ENCODE data around the gene PTPRJ. TPM values are rescaled to one million over a fixed set of nuclear protein-coding genes. Genes with fewer than 3 reads are reported as not detected.

The PTPRJ gene
- 6.9 and 9.8 TPM in 2 replicates for total RNA-seq

GRCh38 chr11:47980088-47980906 lies at the start of gene PTPRJ:
PTPRJ (plus strand) TSS chr11:47980559; CDS start chr11:47980913, 354 bp downstream.

GRCh38 chr11:48216510-48216909 lies 236.2 kb downstream of the PTPRJ start, which contains the start of gene OR4B1:
OR4B1 (plus strand) TSS chr11:48216810; CDS start chr11:48216810, 0 bp downstream.

Other genes starting within 250 kb of the PTPRJ start
- gene FNBP4, start 213.2 kb upstream of the PTPRJ start, total RNA-seq: 61.8 and 62.7 TPM in 2 replicates
- gene NUP160, start 132.2 kb upstream of the PTPRJ start, total RNA-seq: 23.9 and 31.0 TPM in 2 replicates
- gene OR4B1, start 236.3 kb downstream of the PTPRJ start, total RNA-seq: not detected in 2 replicates